Psoas muscle (tissue), 8 donors: ENCODE results near the gene PFKFB2. TPM values are rescaled to one million over a fixed set of nuclear protein-coding genes. Genes with fewer than 3 reads are reported as not detected.

Experiments used
- ATAC-seq, 4 donors: fragments of 200-7000 bp; cut with Tn5 transposase; one replicate each; pipeline ENCODE4 v1.9.1; 2020; ENCODE audit warnings: moderate library complexity in 3 of 4, mild to moderate bottlenecking in 2 of 4
- DNase-seq, 2 donors: peaks; one replicate each; pipeline ENCODE4 v3.0.0-alpha.2; 2020
- H3K27ac ChIP-seq: fragments of 200-600 bp; one replicate; pipeline ENCODE4 v1.8.0; 2022
- H3K27me3 ChIP-seq, 3 donors: fragments of 200-600 bp in 1 of 3; one replicate each; pipeline versions ENCODE4 v1.6.1 to v1.8.0; 2013 to 2022; ENCODE audit warnings: low read length in 2 of 3, mild to moderate bottlenecking in 2 of 3, moderate library complexity in 1 of 3; ENCODE audit not compliant: insufficient read depth in 3 of 3
- H3K36me3 ChIP-seq, 2 donors: fragments of 200-600 bp in 1 of 2; one replicate each; pipeline versions ENCODE4 v1.6.1 to v1.8.0; 2013 to 2022; ENCODE audit warnings: low read depth in 1 of 2, mild to moderate bottlenecking in 1 of 2, moderate library complexity in 1 of 2; ENCODE audit not compliant: insufficient read depth in 1 of 2
- H3K4me1 ChIP-seq: fragments of 200-600 bp; one replicate; pipeline ENCODE4 v1.8.0; 2022
- H3K4me3 ChIP-seq: fragments of 200-600 bp; one replicate; pipeline ENCODE4 v1.8.0; 2022; ENCODE audit warnings: mild to moderate bottlenecking
- H3K9me3 ChIP-seq: fragments of 200-600 bp; one replicate; pipeline ENCODE4 v1.8.0; 2022
- CTCF ChIP-seq: fragments of 200-600 bp; IDR thresholded peaks from one replicate; pipeline ENCODE4 v1.8.0; 2022; ENCODE audit warnings: antibody characterized with exemption
- WGBS, 3 donors: extraction: QIAGEN DNeasy Blood & Tissue Kit; methylation state at CpG; one replicate each; pipeline versions ENCODE4 v1.1.6 to v1.1.7; 2013; 5-methylcytosine and 5-hydroxymethylcytosine counted together
- intact Hi-C, 2 donors: fragments of 100-400 bp; cut with DNase I; formaldehyde crosslinking; loops; one replicate each; pipeline versions ENCODE4 v1.11.0 to v1.14.2; 2022
- polyA plus RNA-seq, 3 donors: library from polyadenylated mRNA; stranded (reverse); fragments of 200-250 nt; gene quantifications; one replicate each; pipeline ENCODE4 v1.2.3, GENCODE V29; 2013
- total RNA-seq, 4 donors: library from RNA; stranded (reverse); fragmentation: NEBNext Ultra II Directional in 2 of 4; extraction: Animal tissue kit (Norgen Biotek cat#: 25700) in 2 of 4; gene quantifications; one replicate each; pipeline versions ENCODE4 v1.2.1 to v1.2.4, GENCODE V29; 2021 to 2023
- donor health status: healthy with polysubstance abuse.
- donor health status: DM: no; HTN: no; CAD: no; lungs with moderate emphysema.
- donor health status: Bipolar disorder and iron deficiency.
- donor health status: healthy.
- donor health status: DM: yes; HTN: yes; CAD: no.
- donor health status: DM: no; HTN: no; CAD: no.
- donor health status: DM: no; HTN: no; CAD: no.
- donor health status: DM: yes; HTN: yes; CAD: no.

The PFKFB2 gene
- total and polyA plus RNA-seq, 7 donors, result 3.9 to 149 (median 36.0) TPM

GRCh38 chr1:207034998-207035397, 18.1 kb upstream of the PFKFB2 start:
- TF ChIP-seq CTCF, result no peak
- H3K36me3 ChIP-seq, result no peaks in the 10 kb centered on the region
- no peak overlapping the region for H3K4me3 ChIP-seq
- no peaks in the 10 kb centered on the region for H3K4me1 ChIP-seq
- DNase-seq (no peak), ATAC-seq (peak in 1 of 4 donors; percentile 36)
- H3K27ac ChIP-seq, result no peak overlapping the region
- intact Hi-C loops, result no loop called here
- H3K27me3 ChIP-seq, result peaks cover 0 to 2% (median 0%) of the 10 kb centered on the region in 3 donors
- no peaks in the 10 kb centered on the region for H3K9me3 ChIP-seq

DNA sequence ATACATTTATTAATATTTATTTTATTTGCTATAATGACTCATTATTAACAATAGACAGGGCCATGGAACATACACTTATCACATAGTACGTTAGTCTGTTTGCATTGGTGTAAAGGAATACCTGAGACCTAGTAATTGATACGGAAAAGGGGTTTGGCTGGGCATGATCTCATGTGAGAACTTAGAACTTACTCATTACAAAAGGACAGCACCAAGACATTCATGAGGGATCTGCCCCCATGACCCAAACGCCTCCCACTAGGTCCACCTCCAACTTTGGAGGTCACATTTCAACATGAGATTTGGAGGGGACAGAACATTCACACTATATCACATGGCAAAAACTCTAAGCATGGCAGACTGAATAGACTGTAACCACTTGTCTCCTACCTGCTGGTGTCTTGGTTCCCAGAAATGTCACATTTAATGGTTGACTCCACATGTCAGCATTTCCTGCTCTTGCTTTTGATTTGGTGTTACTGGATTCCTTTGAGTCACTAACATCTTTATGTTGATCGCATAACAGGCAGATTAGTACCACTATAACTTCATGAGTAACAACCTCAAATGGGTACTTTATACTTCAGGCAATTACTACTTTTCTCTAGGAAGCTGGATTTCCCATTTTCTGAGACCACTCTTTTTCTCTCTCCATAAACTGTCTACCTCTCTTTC, 17.1 kb upstream of the PFKFB2 start:
- ATAC-seq, result no peak
- no peak for DNase-seq
- Histone ChIP-seq H3K4me1 (no peaks in the 10 kb centered on the region), H3K36me3 (no peaks in the 10 kb centered on the region), H3K4me3 (no peak overlapping the region), H3K27ac (no peak overlapping the region), H3K9me3 (no peaks in the 10 kb centered on the region), H3K27me3 (peaks cover 0 to 2% (median 0%) of the 10 kb centered on the region in 3 donors)
- no peak for TF ChIP-seq CTCF
- intact Hi-C loops, result no loop called here
- 76 to 87% (median 83%) methylated on average over 4 of the region's 4 CpGs for WGBS, 3 donors

DNA sequence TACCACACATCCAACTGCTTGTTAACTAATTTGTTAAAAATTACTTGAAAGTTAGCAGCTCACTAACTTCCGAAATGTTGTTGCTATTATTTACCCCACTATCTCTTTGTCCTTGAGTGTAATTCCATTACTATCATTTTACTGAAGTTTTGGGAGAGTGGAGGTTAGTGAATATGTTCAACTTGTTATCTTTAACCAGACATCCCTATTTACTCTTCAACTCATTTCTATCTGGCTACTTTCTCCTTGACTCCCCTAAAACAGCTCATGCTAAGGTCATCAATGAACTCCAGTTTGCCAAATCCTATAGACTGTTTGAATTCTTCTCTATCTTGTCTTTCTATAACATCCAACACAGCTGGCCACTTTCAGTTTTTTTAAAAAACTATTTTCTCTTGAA, 16.2 kb upstream of the PFKFB2 start:
- no peak overlapping the region for H3K4me3 ChIP-seq
- ATAC-seq, result no peak
- no peak for TF ChIP-seq CTCF
- intact Hi-C loops, result no loop called here
- no peak overlapping the region for H3K27ac ChIP-seq
- H3K27me3 ChIP-seq, result peaks cover 0 to 2% (median 0%) of the 10 kb centered on the region in 3 donors
- H3K9me3 ChIP-seq, result no peaks in the 10 kb centered on the region
- no peak for DNase-seq
- H3K36me3 ChIP-seq, result no peaks in the 10 kb centered on the region
- H3K4me1 ChIP-seq, result no peaks in the 10 kb centered on the region
- 94 to 100% (median 96%) methylated on average over 1 of the region's 1 CpG for WGBS, 3 donors

- no peaks in the 10 kb centered on the region for H3K4me1 ChIP-seq
- WGBS, 3 donors, result 88 to 94% (median 91%) methylated on average over 4 of the region's 4 CpGs
- H3K27ac ChIP-seq, result no peak overlapping the region
- ATAC-seq (no peak), DNase-seq (no peak)
- H3K4me3 ChIP-seq, result no peak overlapping the region
- no peaks in the 10 kb centered on the region for H3K9me3 ChIP-seq
- intact Hi-C loops, result no loop called here
- no peak for TF ChIP-seq CTCF
- no peaks in the 10 kb centered on the region for H3K27me3 ChIP-seq
- no peaks in the 10 kb centered on the region for H3K36me3 ChIP-seq
These were observed 13.5 kb upstream of the PFKFB2 start for GRCh38 chr1:207039380-207040180.
